Hepatocyte (in vitro differentiated cells): ENCODE measurements around the gene NDUFS6. TPM values are rescaled to one million over a fixed set of nuclear protein-coding genes. Genes with fewer than 3 reads are reported as not detected.

ENCODE experiments used
- DNase-seq: peaks from one replicate; pipeline ENCODE4 v3.0.0-alpha.2; 2016; ENCODE audit warnings: low spot score
- H2AFZ ChIP-seq: fragments of 200-600 bp; sonication (generic); 2 replicates; pipeline ENCODE4 v1.6.0; 2016; ENCODE audit warnings: antibody characterized with exemption, mild to moderate bottlenecking
- H3K27ac ChIP-seq: fragments of 200-600 bp; sonication (generic); 2 replicates; pipeline ENCODE4 v1.5.1; 2016; ENCODE audit warnings: mild to moderate bottlenecking
- H3K27me3 ChIP-seq: fragments of 200-600 bp; sonication (generic); 2 replicates; pipeline ENCODE4 v1.6.1; 2016
- H3K36me3 ChIP-seq: fragments of 200-600 bp; sonication (generic); replicated peaks from 2 replicates; pipeline ENCODE4 v1.5.1; 2016; ENCODE audit warnings: low read depth; ENCODE audit not compliant: insufficient read depth
- H3K4me1 ChIP-seq: fragments of 200-600 bp; sonication (generic); 2 replicates; pipeline ENCODE4 v1.5.1; 2016; ENCODE audit warnings: mild to moderate bottlenecking, moderate library complexity; ENCODE audit not compliant: insufficient read depth
- H3K4me2 ChIP-seq: fragments of 200-600 bp; sonication (generic); 2 replicates; pipeline ENCODE4 v1.6.0; 2016
- H3K4me3 ChIP-seq: fragments of 200-600 bp; sonication (generic); 2 replicates; pipeline ENCODE4 v1.5.1; 2016; ENCODE audit warnings: mild to moderate bottlenecking
- H3K79me2 ChIP-seq: fragments of 200-600 bp; sonication (generic); 2 replicates; pipeline ENCODE4 v1.6.0; 2017; ENCODE audit warnings: mild to moderate bottlenecking
- H3K9me2 ChIP-seq: fragments of 200-600 bp; sonication (generic); replicated peaks from 2 replicates; pipeline ENCODE4 v1.6.0; 2017; ENCODE audit warnings: mild to moderate bottlenecking; ENCODE audit not compliant: insufficient read depth
- H3K9me3 ChIP-seq: fragments of 200-600 bp; sonication (generic); 2 replicates; pipeline ENCODE4 v1.5.1; 2016; ENCODE audit warnings: low read depth, mild to moderate bottlenecking
- H4K20me1 ChIP-seq: fragments of 200-600 bp; sonication (generic); 2 replicates; pipeline ENCODE4 v1.6.0; 2016; ENCODE audit warnings: mild to moderate bottlenecking; ENCODE audit not compliant: insufficient read depth, poor library complexity, severe bottlenecking
- CTCF ChIP-seq: fragments of 200-600 bp; sonication (generic); IDR thresholded peaks from 2 replicates; pipeline ENCODE4 v1.5.1; 2016; ENCODE audit warnings: antibody characterized with exemption, mild to moderate bottlenecking; ENCODE audit not compliant: poor library complexity
- EZH2 ChIP-seq: fragments of 200-600 bp; sonication (generic); IDR thresholded peaks from 2 replicates; pipeline ENCODE4 v1.6.1; 2016; ENCODE audit warnings: antibody characterized with exemption, mild to moderate bottlenecking, borderline replicate concordance
- EZH2phosphoT487 ChIP-seq: fragments of 200-600 bp; sonication (generic); IDR thresholded peaks from one replicate; pipeline ENCODE4 v1.6.1; 2018; ENCODE audit warnings: antibody characterized with exemption, mild to moderate bottlenecking, low read depth, moderate library complexity; ENCODE audit not compliant: unreplicated experiment, severe bottlenecking
- WGBS: methylation state at CpG from one replicate; pipeline ENCODE4 v1.1.6; 2016; ENCODE audit warnings: low lambda C conversion rate; ENCODE audit errors: missing lambda C conversion rate; 5-methylcytosine and 5-hydroxymethylcytosine counted together
- polyA plus RNA-seq: library from polyadenylated mRNA; unstranded; fragments of >200 nt; fragmentation: Nextera tagmentation; extraction: Ambion mirVana; gene quantifications from 2 replicates; pipeline ENCODE4 v1.2.1, GENCODE V29; 2016
- total RNA-seq: library from RNA; depleted of rRNA; stranded (reverse); fragments of >200 nt; gene quantifications from 2 replicates; pipeline ENCODE4 v1.2.3, GENCODE V29; 2014

The NDUFS6 gene
- total and polyA plus RNA-seq, 2 experiments from 2014 or later = 29.3 to 108 TPM

DNA sequence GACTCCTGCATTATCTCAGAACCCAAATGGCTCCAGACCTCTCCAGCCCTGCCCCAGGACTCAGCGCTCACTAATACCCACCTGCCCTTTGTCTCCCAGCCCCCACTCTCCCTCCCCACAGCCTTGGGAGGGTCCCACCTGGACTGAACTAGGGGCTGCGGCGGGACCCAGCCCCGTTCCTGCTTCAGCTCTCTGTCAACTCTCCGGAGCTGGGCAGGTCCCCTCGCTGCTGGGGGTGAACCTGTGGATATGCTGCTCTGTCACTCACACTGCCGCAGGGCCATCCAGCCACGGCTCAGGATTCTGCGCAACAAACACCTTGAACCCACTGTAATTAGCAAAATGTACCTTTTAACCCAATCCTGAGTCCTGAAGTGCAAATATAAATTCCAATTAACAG is 36.8 kb downstream of the NDUFS6 start:
- H3K36me3 ChIP-seq = no peaks in the 10 kb centered on the region
- WGBS = 87% methylated on average over 9 of the region's 9 CpGs
- no peaks in the 10 kb centered on the region for H3K4me1 ChIP-seq
- no peak overlapping the region for H3K4me2 ChIP-seq
- peaks cover 13% of the 10 kb centered on the region for H3K27me3 ChIP-seq
- H3K79me2 ChIP-seq = no peaks in the 10 kb centered on the region
- H3K9me3 ChIP-seq = no peaks in the 10 kb centered on the region
- H2AFZ ChIP-seq = no peak overlapping the region
- no peak overlapping the region for H3K27ac ChIP-seq
- no peaks in the 10 kb centered on the region for H4K20me1 ChIP-seq
- H3K9me2 ChIP-seq = no peaks in the 10 kb centered on the region
- no peak overlapping the region for H3K4me3 ChIP-seq
- TF ChIP-seq CTCF = no peak
- no peak for TF ChIP-seq EZH2phosphoT487
- no peak for TF ChIP-seq EZH2
- DNase-seq = no peak

GRCh38 chr5:1840071-1840547 is 38.9 kb downstream of the NDUFS6 start:
- no peak overlapping the region for H3K27ac ChIP-seq

DNA sequence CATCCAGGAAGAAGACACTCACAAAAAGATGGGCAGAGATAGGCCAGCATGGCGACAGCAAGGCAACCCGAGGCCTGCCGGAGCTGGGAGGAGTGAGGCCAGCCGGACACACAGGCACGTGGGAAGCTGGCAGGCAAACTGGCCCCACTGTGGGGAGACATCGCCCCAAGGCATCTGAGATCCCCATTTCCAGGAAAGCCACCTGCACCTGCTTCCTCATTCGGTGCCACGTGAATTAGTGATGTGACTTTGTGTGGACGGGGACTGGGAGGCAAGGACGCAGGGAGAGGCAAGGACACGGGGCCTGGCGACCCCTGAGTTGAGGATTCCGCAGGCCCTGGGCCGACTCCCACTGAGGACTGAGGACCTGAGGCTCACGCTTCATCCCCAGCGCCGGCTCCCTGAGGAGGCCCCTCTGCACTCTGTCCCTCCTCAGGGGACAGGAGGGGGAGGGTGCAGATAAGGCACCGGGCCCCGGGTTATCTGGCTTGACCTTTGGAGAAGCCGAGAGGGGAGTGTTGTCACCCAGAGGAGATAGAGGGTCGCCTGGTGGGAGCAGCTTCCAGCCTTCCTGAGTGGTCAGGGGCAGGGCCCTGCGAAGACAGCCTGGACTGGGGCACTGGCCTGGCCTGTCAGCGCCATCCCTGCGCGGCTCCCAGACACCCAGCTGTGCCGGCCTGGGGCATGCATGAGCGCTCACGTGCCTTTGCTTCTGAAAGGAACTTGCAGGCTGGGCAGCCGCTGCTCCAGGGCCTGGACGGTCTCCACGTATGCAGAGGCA is 39.7 kb downstream of the NDUFS6 start:
- DNase-seq = no peak
- H3K9me2 ChIP-seq = no peaks in the 10 kb centered on the region
- TF ChIP-seq EZH2phosphoT487 (no peak), CTCF (no peak), EZH2 (no peak)
- no peaks in the 10 kb centered on the region for H3K4me1 ChIP-seq
- 52% methylated on average over 30 of the region's 31 CpGs for WGBS
- no peaks in the 10 kb centered on the region for H3K79me2 ChIP-seq
- H3K9me3 ChIP-seq = no peaks in the 10 kb centered on the region
- H3K4me2 ChIP-seq = no peak overlapping the region
- H2AFZ ChIP-seq = no peak overlapping the region
- no peak overlapping the region for H3K4me3 ChIP-seq
- H3K27me3 ChIP-seq = peaks cover 16% of the 10 kb centered on the region
- no peaks in the 10 kb centered on the region for H4K20me1 ChIP-seq
- H3K36me3 ChIP-seq = no peaks in the 10 kb centered on the region
- H3K27ac ChIP-seq = no peak overlapping the region

More at GRCh38 chr5:1840071-1840547, 38.9 kb downstream of the NDUFS6 start:
- WGBS = 94% methylated on average over 20 of the region's 20 CpGs
- no peaks in the 10 kb centered on the region for H3K79me2 ChIP-seq
- no peaks in the 10 kb centered on the region for H3K36me3 ChIP-seq
- H3K4me1 ChIP-seq = no peaks in the 10 kb centered on the region
- no peak overlapping the region for H3K4me2 ChIP-seq
- TF ChIP-seq CTCF = no peak
- TF ChIP-seq EZH2phosphoT487 = no peak
- TF ChIP-seq EZH2 = no peak
- no peak for DNase-seq
- H3K4me3 ChIP-seq = no peak overlapping the region
- no peak overlapping the region for H2AFZ ChIP-seq
- no peaks in the 10 kb centered on the region for H4K20me1 ChIP-seq
- no peaks in the 10 kb centered on the region for H3K9me3 ChIP-seq
- peaks cover 13% of the 10 kb centered on the region for H3K27me3 ChIP-seq
- no peaks in the 10 kb centered on the region for H3K9me2 ChIP-seq
